HG03520 (cell line): ENCODE data around the gene NCKAP5.
A peak's percentile ranks its signal among the peaks of the same experiment; 100 is the strongest.

Experiments used
- ATAC-seq: cut with Tn5 transposase; IDR thresholded peaks from one replicate; pipeline ENCODE4 v1.9.1; 2021; ENCODE audit warnings: mild to moderate bottlenecking, moderate library complexity; ENCODE audit not compliant: unreplicated experiment

NCKAP5 gene

GRCh38 chr2:133432778-133433177 lies 135.5 kb downstream of the NCKAP5 start:
- ATAC-seq: no peak

- no peak for ATAC-seq
Observed at GRCh38 chr2:133431289-133431688, 137.0 kb downstream of the NCKAP5 start.

- ATAC-seq: no peak
Observed at GRCh38 chr2:133426791-133427190, 141.5 kb downstream of the NCKAP5 start.

- no peak for ATAC-seq
Observed at GRCh38 chr2:133425612-133426011, 142.7 kb downstream of the NCKAP5 start.

GRCh38 chr2:133424876-133425275 lies 143.4 kb downstream of the NCKAP5 start:
- ATAC-seq: no peak

- no peak for ATAC-seq
Observed at GRCh38 chr2:133422931-133423351, 145.3 kb downstream of the NCKAP5 start.

- peak; percentile 89 for ATAC-seq
Observed at GRCh38 chr2:133421516-133422324, 146.5 kb downstream of the NCKAP5 start.

GRCh38 chr2:133420788-133421187 lies 147.5 kb downstream of the NCKAP5 start:
- ATAC-seq: no peak

GRCh38 chr2:133418671-133419070 lies 149.6 kb downstream of the NCKAP5 start:
- ATAC-seq: no peak

GRCh38 chr2:133418021-133418420 lies 150.2 kb downstream of the NCKAP5 start:
- ATAC-seq: no peak

GRCh38 chr2:133417415-133417814 lies 150.8 kb downstream of the NCKAP5 start:
- ATAC-seq: no peak

GRCh38 chr2:133416736-133417135 lies 151.5 kb downstream of the NCKAP5 start:
- no peak for ATAC-seq

- no peak for ATAC-seq
Observed at GRCh38 chr2:133416146-133416545, 152.1 kb downstream of the NCKAP5 start.

- ATAC-seq: no peak
Observed at GRCh38 chr2:133415210-133415876, 152.9 kb downstream of the NCKAP5 start.

- no peak for ATAC-seq
Observed at GRCh38 chr2:133414486-133415209, 153.6 kb downstream of the NCKAP5 start.

GRCh38 chr2:133413863-133414262 lies 154.4 kb downstream of the NCKAP5 start:
- ATAC-seq: no peak

- ATAC-seq: no peak
Observed at GRCh38 chr2:133412694-133413093, 155.6 kb downstream of the NCKAP5 start.

- no peak for ATAC-seq
Observed at GRCh38 chr2:133411857-133412256, 156.4 kb downstream of the NCKAP5 start.

- ATAC-seq: no peak
Observed at GRCh38 chr2:133411101-133411500, 157.2 kb downstream of the NCKAP5 start.

GRCh38 chr2:133409581-133410285 lies 158.5 kb downstream of the NCKAP5 start:
- ATAC-seq: no peak

GRCh38 chr2:133408671-133409070 lies 159.6 kb downstream of the NCKAP5 start:
- no peak for ATAC-seq
